HCT116 (cell line): ENCODE results near the gene PPEF1. TPM values are rescaled to one million over a fixed set of nuclear protein-coding genes. Genes with fewer than 3 reads are reported as not detected.

Experiments used
- ATAC-seq: fragments of 200-7000 bp; cut with Tn5 transposase; 2 replicates; pipeline ENCODE4 v1.9.1; 2020; ENCODE audit warnings: mild to moderate bottlenecking, moderate library complexity
- BruUV-seq: library from RNA; stranded (reverse); fragments of 400-500 nt; replicated peaks from 2 replicates; lab custom pipeline; 2021; lab: Mats Ljungman, UMichigan
- CTCF ChIA-PET: fragments of 300-600 bp; sonication (Branson Sonifier 250); formaldehyde crosslinking; loops from one replicate; lab custom pipeline; 2021; ENCODE audit warnings: antibody characterized with exemption; lab: Charles Lee
- POLR2A ChIA-PET: fragments of 300-600, 350-600 bp; sonication (Branson Sonifier 250); formaldehyde crosslinking; loops from one replicate; lab custom pipeline; 2021; ENCODE audit warnings: antibody characterized with exemption; lab: Charles Lee
- RAD21 ChIA-PET, 2 experiments: fragments of 300-600 bp; sonication (Branson Sonifier 250); formaldehyde crosslinking; loops; one replicate each; lab custom pipeline; 2023; ENCODE audit warnings: low total read pairs in 2 of 2; ENCODE audit not compliant: uncharacterized antibody in 2 of 2, unreplicated experiment in 2 of 2, low non-redundant PET in 1 of 2; lab: Charles Lee
- DNase-seq: peaks from one replicate; pipeline ENCODE4 v3.0.0-alpha.2; 2010; ENCODE audit warnings: low read depth, low spot score
- H2AFZ ChIP-seq: fragments of 200-600 bp; shearing (Covaris generic), sonication (generic); 2 replicates; pipeline ENCODE4 v1.6.1; 2017; ENCODE audit warnings: low read depth, mixed run types, mixed read lengths, antibody characterized with exemption, low read length; ENCODE audit not compliant: poor library complexity, severe bottlenecking
- H3K27ac ChIP-seq: 2 replicates; pipeline ENCODE4 v1.5.1; 2012; ENCODE audit warnings: low read depth, low read length
- H3K27me3 ChIP-seq: fragments of 200-600 bp; sonication (generic); 2 replicates; pipeline ENCODE4 v1.6.1; 2016; ENCODE audit warnings: mixed run types, low read length, mixed read lengths; ENCODE audit not compliant: insufficient read depth
- H3K36me3 ChIP-seq, 2 experiments: fragments of 200-500 bp in 1 of 2; fragments of 200-600 bp in 1 of 2; sonication (Bioruptor generic) in 1 of 2; sonication (generic) in 1 of 2; 2 replicates each; pipeline versions ENCODE4 v1.5.1 to v1.6.1; 2014 to 2016; ENCODE audit warnings: low read length in 2 of 2, inconsistent platforms in 1 of 2, mixed read lengths in 1 of 2, mixed run types in 1 of 2; ENCODE audit not compliant: insufficient read depth in 2 of 2, control insufficient read depth in 1 of 2
- H3K4me1 ChIP-seq, 2 experiments: fragments of 200-600 bp in 1 of 2; sonication (generic) in 1 of 2; 2 replicates each; pipeline versions ENCODE4 v1.5.1 to v1.6.1; 2012 to 2017; ENCODE audit warnings: low read length in 2 of 2, inconsistent platforms in 1 of 2, mild to moderate bottlenecking in 1 of 2, mixed read lengths in 1 of 2, mixed run types in 1 of 2, moderate library complexity in 1 of 2; ENCODE audit not compliant: insufficient read depth in 2 of 2, control insufficient read depth in 1 of 2
- H3K4me2 ChIP-seq: fragments of 200-600 bp; sonication (generic); 2 replicates; pipeline ENCODE4 v1.6.1; 2017; ENCODE audit warnings: mixed run types, low read length, mixed read lengths
- H3K4me3 ChIP-seq, 2 experiments: fragments of 200-600 bp in 1 of 2; sonication (generic) in 1 of 2; replicated peaks in 1 of 2; 2 replicates each; pipeline ENCODE4 v1.5.1; 2011 to 2016; ENCODE audit warnings: low read length in 2 of 2, control low read depth in 1 of 2, low read depth in 1 of 2, mild to moderate bottlenecking in 1 of 2, mixed read lengths in 1 of 2, mixed run types in 1 of 2
- H3K79me2 ChIP-seq: fragments of 200-600 bp; sonication (generic); 2 replicates; pipeline ENCODE4 v1.6.1; 2017; ENCODE audit warnings: mild to moderate bottlenecking, mixed run types, low read length, moderate library complexity, mixed read lengths; ENCODE audit not compliant: insufficient read depth
- H3K9ac ChIP-seq: fragments of 200-600 bp; sonication (generic); 2 replicates; pipeline ENCODE4 v1.6.1; 2016; ENCODE audit warnings: low read length, mixed read lengths
- H3K9me2 ChIP-seq: fragments of 200-600 bp; sonication (generic), shearing (Covaris generic); 2 replicates; pipeline ENCODE4 v1.6.1; 2017; ENCODE audit warnings: mixed run types, mild to moderate bottlenecking, moderate library complexity; ENCODE audit not compliant: insufficient read depth
- H3K9me3 ChIP-seq, 2 experiments: fragments of 200-500 bp in 1 of 2; fragments of 200-600 bp in 1 of 2; sonication (Bioruptor generic) in 1 of 2; sonication (generic) in 1 of 2; 2 replicates each; pipeline ENCODE4 v1.6.1; 2014 to 2017; ENCODE audit warnings: low read length in 2 of 2, mixed read lengths in 2 of 2, inconsistent platforms in 1 of 2, low read depth in 1 of 2, mild to moderate bottlenecking in 1 of 2, mixed run types in 1 of 2, moderate library complexity in 1 of 2; ENCODE audit not compliant: control insufficient read depth in 1 of 2, insufficient read depth in 1 of 2
- H4K20me1 ChIP-seq: fragments of 200-600 bp; sonication (generic), shearing (Covaris generic); 2 replicates; pipeline ENCODE4 v1.6.1; 2017; ENCODE audit warnings: mixed run types, mild to moderate bottlenecking, moderate library complexity; ENCODE audit not compliant: insufficient read depth
- CEBPB ChIP-seq: IDR thresholded peaks from 2 replicates; pipeline ENCODE4 v1.6.1; 2012; ENCODE audit warnings: low read depth
- EZH2 ChIP-seq: fragments of 200-600 bp; sonication (generic); IDR thresholded peaks from 2 replicates; pipeline ENCODE4 v1.6.1; 2017; ENCODE audit warnings: antibody characterized with exemption, mixed run types
- EZH2phosphoT487 ChIP-seq: fragments of 200-600 bp; IDR thresholded peaks from 2 replicates; pipeline ENCODE4 v1.6.1; 2018; ENCODE audit warnings: antibody characterized with exemption, borderline replicate concordance
- FOSL1 ChIP-seq: IDR thresholded peaks from 2 replicates; pipeline ENCODE4 v1.6.1; 2012; ENCODE audit warnings: low read depth
- JUND ChIP-seq: IDR thresholded peaks from 2 replicates; pipeline ENCODE4 v1.6.1; 2012
- POLR2A ChIP-seq: IDR thresholded peaks from 2 replicates; pipeline ENCODE4 v1.7.0; 2011; ENCODE audit warnings: borderline replicate concordance; ENCODE audit not compliant: insufficient read depth, insufficient read length; ENCODE audit errors: extremely low read depth
- REST ChIP-seq: IDR thresholded peaks from 2 replicates; pipeline ENCODE4 v1.6.1; 2012; ENCODE audit warnings: low read depth
- SRF ChIP-seq: IDR thresholded peaks from 2 replicates; pipeline ENCODE4 v1.6.1; 2012; ENCODE audit warnings: low read depth
- ZNF274 ChIP-seq: fragments of 200-500 bp; sonication (Bioruptor generic); IDR thresholded peaks from 2 replicates; pipeline ENCODE4 v1.6.1; 2014; ENCODE audit warnings: mild to moderate bottlenecking, low read depth, low read length, inconsistent platforms
- intact Hi-C: fragments of 100-400 bp; cut with micrococcal nuclease; formaldehyde crosslinking; loops from 2 replicates; pipeline ENCODE4 v1.10.0; 2022
- total RNA-seq: library from RNA; stranded (reverse); gene quantifications from one replicate; pipeline ENCODE4 v1.2.1, GENCODE V29; 2021; ENCODE audit not compliant: unreplicated experiment

PPEF1 gene
- total RNA-seq, 1 experiment from 2014 or later, result not detected

GRCh38 chrX:18799911-18800310 is 92.5 kb downstream of the PPEF1 start:
- H4K20me1 ChIP-seq, result no peaks in the 10 kb centered on the region
- H3K9me2 ChIP-seq, result no peaks in the 10 kb centered on the region
- no peak overlapping the region for H3K27ac ChIP-seq
- H3K27me3 ChIP-seq, result no peaks in the 10 kb centered on the region
- H3K36me3 ChIP-seq, result no peaks in the 10 kb centered on the region
- no TSS peak for BruUV-seq
- ChIA-PET POLR2A (interaction anchor here (0.6 kb wide), 1 partner anchor 176 kb away, joined by 3 read pairs; no protein-coding TSS in a partner anchor), CTCF (no interaction called here), RAD21 (no interaction called here)
- H3K4me1 ChIP-seq, result peaks cover 0 to 3% of the 10 kb centered on the region in 2 experiments; a peak in 1 of 4 replicates
- DNase-seq (no peak), ATAC-seq (no peak)
- intact Hi-C loops, result no loop called here
- H3K9me3 ChIP-seq, result no peaks in the 10 kb centered on the region
- no peak overlapping the region for H3K4me3 ChIP-seq
- H3K79me2 ChIP-seq, result no peaks in the 10 kb centered on the region
- TF ChIP-seq FOSL1, result no peak
- no peak for TF ChIP-seq ZNF274
- no peak for TF ChIP-seq CEBPB
- TF ChIP-seq REST, result no peak
- no peak for TF ChIP-seq EZH2
- no peak for TF ChIP-seq JUND
- TF ChIP-seq SRF, result no peak
- TF ChIP-seq POLR2A, result no peak
- no peak overlapping the region for H3K9ac ChIP-seq
- no peak overlapping the region for H2AFZ ChIP-seq
- H3K4me2 ChIP-seq, result no peak overlapping the region

GRCh38 chrX:18809641-18810040 is 102.2 kb downstream of the PPEF1 start:
- Histone ChIP-seq H3K4me3 (no peak overlapping the region), H3K9me2 (no peaks in the 10 kb centered on the region), H4K20me1 (no peaks in the 10 kb centered on the region), H3K9me3 (no peaks in the 10 kb centered on the region), H2AFZ (no peak overlapping the region), H3K9ac (no peak overlapping the region), H3K79me2 (no peaks in the 10 kb centered on the region), H3K4me1 (no peaks in the 10 kb centered on the region), H3K27me3 (no peaks in the 10 kb centered on the region), H3K4me2 (no peak overlapping the region), H3K27ac (no peak overlapping the region), H3K36me3 (no peaks in the 10 kb centered on the region)
- ChIA-PET POLR2A (no interaction called here), CTCF (no interaction called here), RAD21 (no interaction called here)
- BruUV-seq, result no TSS peak
- ATAC-seq (no peak), DNase-seq (no peak)
- no peak for TF ChIP-seq EZH2phosphoT487
- intact Hi-C loops, result no loop called here
